Fibroblast of villous mesenchyme (primary cell): Measurements from ENCODE around the gene OR13J1. TPM values are rescaled to one million over a fixed set of nuclear protein-coding genes. Genes with fewer than 3 reads are reported as not detected.

Source experiments
- DNase-seq: peaks from one replicate; pipeline ENCODE4 v3.0.0-alpha.2; 2010; ENCODE audit warnings: low read depth
- H3K4me3 ChIP-seq: 2 replicates; pipeline ENCODE4 v1.5.1; 2011; ENCODE audit warnings: low read depth, mild to moderate bottlenecking, low read length
- total RNA-seq: library from RNA; depleted of rRNA; stranded (reverse); fragments of >200 nt; gene quantifications from 2 replicates; pipeline ENCODE4 v1.2.3, GENCODE V29; 2012
- TF ChIP-seq, protein P1 (sequence below): IDR thresholded peaks from 2 replicates; pipeline ENCODE4 v1.5.1; 2012; ENCODE audit warnings: low read depth, mild to moderate bottlenecking, low read length; ENCODE audit not compliant: insufficient read depth

The OR13J1 gene
- total RNA-seq, 1 donor = not detected

DNA sequence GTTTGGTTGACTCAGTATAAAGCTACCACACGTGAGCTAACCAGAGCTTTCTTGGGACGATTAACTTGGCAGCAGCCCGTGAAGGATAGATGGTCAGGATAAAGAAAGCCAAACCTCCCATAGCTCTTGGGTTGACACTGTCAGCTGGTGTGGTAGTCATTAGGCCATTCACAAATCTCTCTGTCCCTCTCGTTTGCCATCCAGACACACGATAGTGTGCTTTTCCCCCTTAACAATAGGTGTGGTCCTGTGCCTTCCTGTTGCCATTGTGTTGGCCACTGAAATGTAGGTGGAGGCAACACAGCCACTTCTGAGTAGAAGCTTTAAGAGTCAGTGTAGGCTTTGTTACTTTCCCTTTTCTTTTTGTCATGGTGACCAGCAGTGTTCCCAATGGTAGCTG lies 11.7 kb downstream of the OR13J1 start:
- no peak for DNase-seq
- no peak overlapping the region for H3K4me3 ChIP-seq
- TF ChIP-seq, protein P1, sequence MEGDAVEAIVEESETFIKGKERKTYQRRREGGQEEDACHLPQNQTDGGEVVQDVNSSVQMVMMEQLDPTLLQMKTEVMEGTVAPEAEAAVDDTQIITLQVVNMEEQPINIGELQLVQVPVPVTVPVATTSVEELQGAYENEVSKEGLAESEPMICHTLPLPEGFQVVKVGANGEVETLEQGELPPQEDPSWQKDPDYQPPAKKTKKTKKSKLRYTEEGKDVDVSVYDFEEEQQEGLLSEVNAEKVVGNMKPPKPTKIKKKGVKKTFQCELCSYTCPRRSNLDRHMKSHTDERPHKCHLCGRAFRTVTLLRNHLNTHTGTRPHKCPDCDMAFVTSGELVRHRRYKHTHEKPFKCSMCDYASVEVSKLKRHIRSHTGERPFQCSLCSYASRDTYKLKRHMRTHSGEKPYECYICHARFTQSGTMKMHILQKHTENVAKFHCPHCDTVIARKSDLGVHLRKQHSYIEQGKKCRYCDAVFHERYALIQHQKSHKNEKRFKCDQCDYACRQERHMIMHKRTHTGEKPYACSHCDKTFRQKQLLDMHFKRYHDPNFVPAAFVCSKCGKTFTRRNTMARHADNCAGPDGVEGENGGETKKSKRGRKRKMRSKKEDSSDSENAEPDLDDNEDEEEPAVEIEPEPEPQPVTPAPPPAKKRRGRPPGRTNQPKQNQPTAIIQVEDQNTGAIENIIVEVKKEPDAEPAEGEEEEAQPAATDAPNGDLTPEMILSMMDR = no peak

DNA sequence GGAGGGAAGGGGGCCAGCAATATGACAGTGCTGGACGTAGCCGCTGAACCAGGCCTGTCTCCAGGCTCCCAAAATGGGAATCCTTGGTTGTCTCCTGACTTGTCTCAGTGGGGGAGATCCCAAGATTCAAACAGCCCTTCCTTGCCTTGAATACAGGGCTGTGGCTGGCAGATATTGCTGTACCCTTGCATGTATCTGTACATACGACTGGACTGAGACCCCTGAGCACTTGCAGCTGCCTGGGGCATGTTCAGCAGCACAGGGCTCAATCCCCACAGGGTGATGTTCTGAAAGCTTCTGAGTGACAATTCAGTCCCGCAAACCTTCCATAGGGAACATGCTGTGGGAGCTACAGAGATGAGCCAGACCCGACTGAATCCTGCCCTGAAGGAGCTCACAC lies 13.3 kb downstream of the OR13J1 start:
- no peak for DNase-seq
- no peak overlapping the region for H3K4me3 ChIP-seq
- TF ChIP-seq, protein P1 = no peak

DNA sequence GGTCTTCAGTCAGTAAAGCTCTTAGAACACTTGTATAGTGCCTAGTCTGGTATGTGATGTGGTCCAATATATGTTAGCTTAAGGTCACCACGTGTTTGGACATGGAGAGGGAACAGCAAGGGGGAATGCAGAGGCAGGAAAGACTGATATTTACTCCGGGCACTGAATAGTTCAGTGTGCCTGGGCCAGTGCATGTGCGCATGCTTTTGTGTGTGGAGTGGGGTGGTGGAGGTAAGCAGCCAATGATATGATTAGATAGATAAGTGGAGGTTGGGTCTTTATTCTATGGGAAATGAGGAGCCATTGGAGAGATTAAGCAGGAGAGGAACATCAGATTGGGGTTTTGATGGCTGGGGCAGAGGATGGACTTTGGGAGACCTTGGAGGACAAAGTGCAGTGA lies 14.0 kb downstream of the OR13J1 start:
- H3K4me3 ChIP-seq = no peak overlapping the region
- TF ChIP-seq, protein P1 = no peak
- no peak for DNase-seq

DNA sequence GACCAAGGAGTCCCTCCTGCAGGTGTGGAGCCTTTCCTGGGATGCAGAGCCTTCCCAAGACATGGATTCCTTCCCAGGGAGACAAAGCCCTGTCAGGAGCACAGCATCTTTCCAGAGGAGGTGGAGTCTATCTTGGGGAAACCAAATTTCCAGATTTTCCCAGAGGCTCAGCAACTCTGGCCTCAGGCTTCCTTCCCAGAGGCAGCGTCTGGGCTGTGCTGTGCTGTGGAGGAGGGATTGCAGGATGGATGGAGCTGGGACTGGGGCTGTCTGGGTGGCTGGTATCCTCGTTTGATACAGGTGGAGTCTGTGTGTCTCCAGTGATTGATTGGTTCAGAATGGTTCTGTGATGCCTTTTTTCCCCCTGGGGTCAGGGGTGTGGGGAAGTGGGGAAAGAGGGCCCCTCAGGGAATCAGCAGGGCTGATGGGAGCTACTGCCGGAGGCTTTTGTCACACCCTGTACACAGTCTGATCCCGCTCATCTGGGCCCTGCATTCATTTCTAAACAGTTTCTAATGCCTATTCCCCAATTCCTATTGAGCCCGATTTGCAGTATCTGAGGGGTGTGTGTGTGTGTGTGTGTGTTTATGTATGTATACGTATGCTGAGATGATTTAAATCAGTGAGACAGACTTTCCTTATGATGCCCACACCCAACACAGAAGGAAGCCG lies 16.0 kb downstream of the OR13J1 start:
- H3K4me3 ChIP-seq = no peak overlapping the region
- no peak for DNase-seq
- TF ChIP-seq, protein P1 = no peak

DNA sequence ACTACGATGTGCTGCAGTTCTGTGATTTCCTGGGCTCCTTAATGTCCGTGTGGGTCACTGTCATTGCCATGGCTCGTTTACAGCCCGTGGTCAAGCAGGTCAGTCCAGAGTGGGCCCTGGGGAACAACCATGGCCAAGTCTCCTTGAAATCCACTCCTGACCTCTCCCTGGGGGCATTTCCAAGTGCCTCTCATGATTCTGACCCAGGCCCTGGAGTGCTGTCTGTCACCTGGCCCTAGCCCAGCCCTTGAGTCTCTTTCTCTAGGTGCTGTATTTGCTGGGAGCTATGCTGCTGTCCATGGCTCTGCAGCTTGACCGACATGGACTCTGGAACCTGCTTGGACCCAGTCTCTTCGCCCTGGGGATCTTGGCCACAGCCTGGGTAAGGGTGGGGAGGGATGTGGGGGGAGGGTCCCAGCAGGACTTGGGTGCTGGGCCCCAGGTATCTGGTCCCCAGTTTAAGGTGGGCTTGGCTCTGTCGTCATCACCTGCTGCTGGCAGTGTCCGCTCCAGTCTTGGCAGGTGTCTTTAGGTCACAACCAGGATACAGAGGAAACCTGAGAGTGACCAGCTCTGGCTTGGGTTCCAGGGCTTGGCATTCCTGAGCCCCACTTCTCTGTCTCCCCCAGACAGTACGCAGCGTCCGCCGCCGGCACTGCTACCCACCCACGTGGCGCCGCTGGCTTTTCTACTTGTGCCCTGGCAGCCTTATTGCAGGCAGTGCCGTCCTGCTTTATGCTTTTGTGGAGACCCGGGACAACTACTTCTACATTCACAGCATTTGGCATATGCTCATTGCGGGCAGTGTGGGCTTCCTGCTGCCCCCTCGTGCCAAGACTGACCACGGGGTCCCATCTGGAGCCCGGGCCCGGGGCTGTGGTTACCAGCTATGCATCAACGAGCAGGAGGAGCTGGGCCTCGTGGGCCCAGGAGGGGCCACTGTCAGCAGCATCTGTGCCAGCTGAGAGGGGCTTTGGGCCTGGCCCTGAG lies 17.0 kb downstream of the OR13J1 start:
- TF ChIP-seq, protein P1 = no peak
- DNase-seq = no peak
- no peak overlapping the region for H3K4me3 ChIP-seq

DNA sequence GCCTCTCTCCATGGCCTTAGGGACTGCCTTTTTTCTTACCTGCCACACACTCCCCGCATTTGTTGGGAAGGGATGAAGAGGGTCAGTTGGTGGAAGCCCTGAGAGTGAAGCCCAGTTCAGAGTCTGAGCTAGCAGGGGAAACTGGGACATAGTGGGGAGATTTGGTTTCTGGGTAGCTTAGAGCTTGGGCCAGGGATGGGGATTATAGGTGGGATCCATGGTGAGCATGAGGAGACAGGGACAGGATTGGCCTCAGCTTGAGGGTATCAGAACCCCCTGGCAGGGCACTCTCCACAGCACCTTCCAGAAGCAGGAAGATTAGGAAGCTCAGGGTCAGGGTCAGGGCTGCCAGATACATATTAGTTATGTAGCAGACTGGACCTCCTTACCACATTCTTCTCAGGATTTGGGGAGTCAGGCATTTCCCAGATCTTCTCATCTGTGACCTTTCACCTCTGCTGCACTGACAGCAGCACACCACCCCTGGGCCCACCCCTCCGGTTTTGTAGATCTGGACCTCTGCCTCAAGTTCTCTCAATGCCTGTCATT lies 17.9 kb downstream of the OR13J1 start:
- no peak overlapping the region for H3K4me3 ChIP-seq
- TF ChIP-seq, protein P1 = no peak
- no peak for DNase-seq
